H9 (cell line): ENCODE data around the gene FANCL. TPM values are rescaled to one million over a fixed set of nuclear protein-coding genes. Genes with fewer than 3 reads are reported as not detected.

Experiments used
- DNase-seq: peaks from one replicate; pipeline ENCODE4 v3.0.0-alpha.2; 2017
- H2AFZ ChIP-seq: one replicate; pipeline ENCODE4 v1.6.1; 2013; ENCODE audit warnings: mild to moderate bottlenecking, low read length, control low read depth, moderate library complexity
- H2AK5ac ChIP-seq: 2 replicates; pipeline ENCODE4 v1.6.1; 2013; ENCODE audit warnings: low read length, control low read depth, mixed read lengths; ENCODE audit not compliant: insufficient read length
- H2BK120ac ChIP-seq: one replicate; pipeline ENCODE4 v1.6.1; 2013; ENCODE audit warnings: low read depth, mild to moderate bottlenecking, low read length, control low read depth, inconsistent platforms; ENCODE audit not compliant: poor library complexity, severe bottlenecking
- H2BK12ac ChIP-seq: 2 replicates; pipeline ENCODE4 v1.6.1; 2013; ENCODE audit warnings: low read length, control low read depth, mixed read lengths, low read depth; ENCODE audit not compliant: insufficient read length
- H2BK15ac ChIP-seq: 2 replicates; pipeline ENCODE4 v1.6.1; 2013; ENCODE audit warnings: low read depth, low read length, control low read depth
- H2BK20ac ChIP-seq: one replicate; pipeline ENCODE4 v1.6.1; 2013; ENCODE audit warnings: low read depth, mild to moderate bottlenecking, low read length, control low read depth, inconsistent platforms; ENCODE audit not compliant: poor library complexity, severe bottlenecking
- H2BK5ac ChIP-seq: 2 replicates; pipeline ENCODE4 v1.6.1; 2013; ENCODE audit warnings: low read length, control low read depth, mixed read lengths; ENCODE audit not compliant: insufficient read length
- H3K14ac ChIP-seq: 2 replicates; pipeline ENCODE4 v1.6.1; 2013; ENCODE audit warnings: low read length, control low read depth; ENCODE audit not compliant: insufficient read depth
- H3K18ac ChIP-seq: 2 replicates; pipeline ENCODE4 v1.6.1; 2013; ENCODE audit warnings: low read depth, mild to moderate bottlenecking, mixed read lengths, low read length, control low read depth; ENCODE audit not compliant: insufficient read length
- H3K23ac ChIP-seq: 2 replicates; pipeline ENCODE4 v1.6.1; 2013; ENCODE audit warnings: low read length, control low read depth, mixed read lengths, low read depth; ENCODE audit not compliant: insufficient read length
- H3K23me2 ChIP-seq: 2 replicates; pipeline ENCODE4 v1.6.1; 2013; ENCODE audit warnings: low read depth, mild to moderate bottlenecking, mixed read lengths, low read length, control low read depth; ENCODE audit not compliant: insufficient read length, poor library complexity, severe bottlenecking
- H3K27ac ChIP-seq: 2 replicates; pipeline ENCODE4 v1.5.1; 2013; ENCODE audit warnings: low read length, control low read depth, mixed read lengths, low read depth; ENCODE audit not compliant: insufficient read length
- H3K27me3 ChIP-seq: 2 replicates; pipeline ENCODE4 v1.6.1; 2013; ENCODE audit warnings: low read length, control low read depth, inconsistent platforms; ENCODE audit not compliant: insufficient read depth
- H3K4ac ChIP-seq: 2 replicates; pipeline ENCODE4 v1.6.1; 2013; ENCODE audit warnings: low read depth, mild to moderate bottlenecking, control low read depth, inconsistent platforms, low read length, moderate library complexity
- H3K4me1 ChIP-seq: 2 replicates; pipeline ENCODE4 v1.6.1; 2013; ENCODE audit warnings: low read length, control low read depth, inconsistent platforms; ENCODE audit not compliant: insufficient read depth
- H3K4me2 ChIP-seq: 2 replicates; pipeline ENCODE4 v1.6.1; 2013; ENCODE audit warnings: low read length, control low read depth, mixed read lengths; ENCODE audit not compliant: insufficient read length, insufficient read depth
- H3K56ac ChIP-seq: 2 replicates; pipeline ENCODE4 v1.6.1; 2013; ENCODE audit warnings: low read depth, mild to moderate bottlenecking, mixed read lengths, low read length, control low read depth; ENCODE audit not compliant: insufficient read length
- H3K79me1 ChIP-seq: 2 replicates; pipeline ENCODE4 v1.6.1; 2013; ENCODE audit warnings: low read depth, mild to moderate bottlenecking, moderate library complexity, low read length, control low read depth, inconsistent platforms; ENCODE audit not compliant: insufficient read depth, poor library complexity, severe bottlenecking
- H3K79me2 ChIP-seq: 2 replicates; pipeline ENCODE4 v1.6.1; 2013; ENCODE audit warnings: low read length, control low read depth, inconsistent platforms; ENCODE audit not compliant: insufficient read depth
- H3K9ac ChIP-seq: 2 replicates; pipeline ENCODE4 v1.6.1; 2013; ENCODE audit warnings: low read length, control low read depth, mixed read lengths; ENCODE audit not compliant: insufficient read length; ENCODE audit errors: extremely low read depth
- H3K9me3 ChIP-seq: one replicate; pipeline ENCODE4 v1.6.1; 2013; ENCODE audit warnings: low read depth, low read length, inconsistent platforms; ENCODE audit not compliant: control insufficient read depth
- H3T11ph ChIP-seq: one replicate; pipeline ENCODE4 v1.6.1; 2013; ENCODE audit warnings: mild to moderate bottlenecking, low read length, control low read depth, inconsistent platforms
- H4K20me1 ChIP-seq: one replicate; pipeline ENCODE4 v1.6.1; 2013; ENCODE audit not compliant: control insufficient read depth, insufficient read length, insufficient read depth
- H4K5ac ChIP-seq: 2 replicates; pipeline ENCODE4 v1.6.1; 2013; ENCODE audit warnings: low read depth, mild to moderate bottlenecking, mixed read lengths, low read length, control low read depth; ENCODE audit not compliant: insufficient read length
- H4K8ac ChIP-seq: replicated peaks from 2 replicates; pipeline ENCODE4 v1.6.1; 2013; ENCODE audit warnings: low read length, control low read depth, mixed read lengths, low read depth; ENCODE audit not compliant: insufficient read length
- H4K91ac ChIP-seq: 2 replicates; pipeline ENCODE4 v1.6.1; 2013; ENCODE audit warnings: low read depth, mild to moderate bottlenecking, moderate library complexity, mixed read lengths, low read length, control low read depth; ENCODE audit not compliant: insufficient read length
- H3K27ac Mint-ChIP-seq, 3 experiments: 2 replicates in 2 of 3; 3 replicates in 1 of 3; pipeline ENCODE4 v1.8.0; 2020 to 2021; ENCODE audit warnings: mixed read lengths in 3 of 3, mild to moderate bottlenecking in 1 of 3, moderate library complexity in 1 of 3
- H3K27me3 Mint-ChIP-seq: 2 replicates; pipeline ENCODE4 v1.8.0; 2021; ENCODE audit warnings: low read depth, mild to moderate bottlenecking, moderate library complexity, mixed read lengths
- H3K36me3 Mint-ChIP-seq, 3 experiments: 2 replicates in 2 of 3; 3 replicates in 1 of 3; pipeline ENCODE4 v1.8.0; 2020 to 2021; ENCODE audit warnings: low read depth in 3 of 3, mixed read lengths in 3 of 3; ENCODE audit not compliant: insufficient read depth in 1 of 3
- H3K4me1 Mint-ChIP-seq, 2 experiments: 2 replicates each; pipeline ENCODE4 v1.8.0; 2020; ENCODE audit warnings: mixed read lengths in 2 of 2
- H3K4me3 Mint-ChIP-seq, 2 experiments: 2 replicates in 1 of 2; 3 replicates in 1 of 2; pipeline ENCODE4 v1.8.0; 2020 to 2021; ENCODE audit warnings: mild to moderate bottlenecking in 2 of 2, mixed read lengths in 2 of 2, moderate library complexity in 1 of 2
- H3K9me3 Mint-ChIP-seq, 2 experiments: 2 replicates in 1 of 2; 3 replicates in 1 of 2; pipeline ENCODE4 v1.8.0; 2020; ENCODE audit warnings: mild to moderate bottlenecking in 2 of 2, mixed read lengths in 2 of 2, moderate library complexity in 1 of 2
- CTCF ChIP-seq: fragments of 200-600 bp; sonication (generic); conservative IDR thresholded peaks from 3 replicates; pipeline ENCODE4 v1.8.0; 2021; ENCODE audit warnings: antibody characterized with exemption, mild to moderate bottlenecking
- WGBS: extraction: QIAGEN DNeasy Blood & Tissue Kit; methylation state at CpG from one replicate; pipeline ENCODE4 v1.1.7; 2013; ENCODE audit warnings: missing lambda C conversion rate, low lambda C conversion rate, mixed read lengths; ENCODE audit not compliant: insufficient read length; ENCODE audit errors: extremely low coverage; 5-methylcytosine and 5-hydroxymethylcytosine counted together
- total RNA-seq: library from RNA; stranded (reverse); gene quantifications from 2 replicates; pipeline ENCODE4 v1.2.1, GENCODE V29; 2021

Gene FANCL
- total RNA-seq, 1 experiment from 2014 or later: 41.5 TPM

- Histone ChIP-seq H4K20me1 (no peaks in the 10 kb centered on the region), H3K79me1 (no peaks in the 10 kb centered on the region), H3K4ac (no peak overlapping the region), H3K27me3 (no peaks in the 10 kb centered on the region), H3K9ac (no peak overlapping the region), H3K4me1 (no peaks in the 10 kb centered on the region), H3K27ac (no peak overlapping the region), H2BK20ac (no peak overlapping the region), H2BK120ac (no peak overlapping the region), H2BK5ac (no peak overlapping the region), H4K5ac (no peak overlapping the region), H2AK5ac (no peak overlapping the region), H3K23ac (no peak overlapping the region), H3K9me3 (no peaks in the 10 kb centered on the region), H3T11ph (no peak overlapping the region), H3K14ac (no peak overlapping the region), H3K23me2 (no peaks in the 10 kb centered on the region), H3K56ac (no peak overlapping the region), H2BK12ac (no peak overlapping the region), H3K79me2 (no peaks in the 10 kb centered on the region), H3K18ac (no peak overlapping the region), H2BK15ac (no peak overlapping the region), H4K91ac (no peak overlapping the region), H4K8ac (no peak overlapping the region), H3K4me2 (no peak overlapping the region), H2AFZ (no peak overlapping the region)
- H3K27ac Mint-ChIP-seq: no peak overlapping the region
- no peaks in the 10 kb centered on the region for H3K27me3 Mint-ChIP-seq
- peaks cover 5 to 7% (median 6%) of the 10 kb centered on the region in 3 experiments; a peak in 5 of 7 replicates for H3K36me3 Mint-ChIP-seq
- no peak overlapping the region for H3K4me3 Mint-ChIP-seq
- WGBS: no CpG with 5 or more reads among the region's 1 CpG
- peaks cover 7 to 10% of the 10 kb centered on the region in 2 experiments; a peak in 3 of 4 replicates for H3K4me1 Mint-ChIP-seq
- TF ChIP-seq CTCF: no peak
- H3K9me3 Mint-ChIP-seq: no peaks in the 10 kb centered on the region
- DNase-seq: no peak
Observed at GRCh38 chr2:58137856-58138255, 103.3 kb downstream of the FANCL start.
